GM19023 (cell line): Measurements from ENCODE around the gene GCH1.

ENCODE experiments used
- ATAC-seq: cut with Tn5 transposase; IDR thresholded peaks from one replicate; pipeline ENCODE4 v1.9.1; 2021; ENCODE audit warnings: mild to moderate bottlenecking, moderate library complexity; ENCODE audit not compliant: unreplicated experiment

The GCH1 gene

GRCh38 chr14:54829486-54830224 lies 73.0 kb downstream of the GCH1 start:
- ATAC-seq: no peak

GRCh38 chr14:54828037-54828436 lies 74.6 kb downstream of the GCH1 start:
- ATAC-seq: no peak

- ATAC-seq: no peak
Observed at GRCh38 chr14:54823757-54824549, 78.7 kb downstream of the GCH1 start.

- no peak for ATAC-seq
Observed at GRCh38 chr14:54822685-54823084, 79.9 kb downstream of the GCH1 start.

- ATAC-seq: no peak
Observed at GRCh38 chr14:54818201-54819133, 84.2 kb downstream of the GCH1 start.

GRCh38 chr14:54817506-54817905 lies 85.1 kb downstream of the GCH1 start:
- no peak for ATAC-seq

- ATAC-seq: no peak
Observed at GRCh38 chr14:54816450-54816849, 86.2 kb downstream of the GCH1 start.

- no peak for ATAC-seq
Observed at GRCh38 chr14:54815515-54815914, 87.1 kb downstream of the GCH1 start.

GRCh38 chr14:54815016-54815415 lies 87.6 kb downstream of the GCH1 start:
- no peak for ATAC-seq

- ATAC-seq: no peak
Observed at GRCh38 chr14:54814076-54814475, 88.5 kb downstream of the GCH1 start.

GRCh38 chr14:54813081-54813480 lies 89.5 kb downstream of the GCH1 start:
- ATAC-seq: no peak

- no peak for ATAC-seq
Observed at GRCh38 chr14:54812617-54813016, 90.0 kb downstream of the GCH1 start.

- no peak for ATAC-seq
Observed at GRCh38 chr14:54809767-54810166, 92.9 kb downstream of the GCH1 start.

GRCh38 chr14:54808326-54809161 lies 94.1 kb downstream of the GCH1 start:
- no peak for ATAC-seq

- no peak for ATAC-seq
Observed at GRCh38 chr14:54807881-54808280, 94.7 kb downstream of the GCH1 start.

- ATAC-seq: no peak
Observed at GRCh38 chr14:54807428-54807827, 95.2 kb downstream of the GCH1 start.

- no peak for ATAC-seq
Observed at GRCh38 chr14:54806616-54807015, 96.0 kb downstream of the GCH1 start.

GRCh38 chr14:54805445-54806322 lies 96.9 kb downstream of the GCH1 start:
- ATAC-seq: peak; percentile 70

GRCh38 chr14:54805070-54805444 lies 97.6 kb downstream of the GCH1 start:
- no peak for ATAC-seq
